Heart left ventricle (tissue), 16 donors: ENCODE results near the gene HMGCLL1. TPM values are rescaled to one million over a fixed set of nuclear protein-coding genes. Genes with fewer than 3 reads are reported as not detected.

Source experiments
- ATAC-seq, 4 donors: fragments of 200-7000 bp; cut with Tn5 transposase; one replicate each; pipeline ENCODE4 v1.9.1; 2020 to 2022; ENCODE audit warnings: moderate library complexity in 4 of 4, mild to moderate bottlenecking in 3 of 4, moderate number of reproducible peaks in 1 of 4
- DNase-seq, 5 donors: peaks; one replicate each; pipeline ENCODE4 v3.0.0-alpha.2; 2020
- H3K27ac ChIP-seq, 12 donors: fragments of 200-600 bp; sonication (generic) in 4 of 12; one replicate each; pipeline versions ENCODE4 v1.5.0 to v1.8.0; 2016 to 2022; ENCODE audit warnings: mild to moderate bottlenecking in 2 of 12
- H3K27me3 ChIP-seq, 9 donors: fragments of 200-600 bp; sonication (generic) in 2 of 9; one replicate each; pipeline versions ENCODE4 v1.5.1 to v1.8.0; 2016 to 2022; ENCODE audit warnings: mild to moderate bottlenecking in 3 of 9
- H3K36me3 ChIP-seq, 9 donors: fragments of 200-600 bp; sonication (generic) in 2 of 9; one replicate each; pipeline versions ENCODE4 v1.5.0 to v1.8.0; 2018 to 2022; ENCODE audit warnings: mild to moderate bottlenecking in 2 of 9
- H3K4me1 ChIP-seq, 12 donors: fragments of 200-600 bp; sonication (generic) in 4 of 12; one replicate each; pipeline versions ENCODE4 v1.5.0 to v1.8.0; 2016 to 2022; ENCODE audit warnings: mild to moderate bottlenecking in 3 of 12
- H3K4me3 ChIP-seq, 12 donors: fragments of 200-600 bp; sonication (generic) in 4 of 12; one replicate each; pipeline versions ENCODE4 v1.5.0 to v1.8.0; 2017 to 2022; ENCODE audit warnings: mild to moderate bottlenecking in 9 of 12, moderate library complexity in 4 of 12
- H3K9me3 ChIP-seq, 12 donors: fragments of 200-600 bp; sonication (generic) in 4 of 12; one replicate each; pipeline versions ENCODE4 v1.5.0 to v1.8.0; 2016 to 2022; ENCODE audit warnings: mild to moderate bottlenecking in 1 of 12
- CTCF ChIP-seq, 12 donors: fragments of 200-600 bp; sonication (generic) in 4 of 12; IDR thresholded peaks; one replicate each; pipeline versions ENCODE4 v1.5.0 to v1.8.0; 2018 to 2022; ENCODE audit warnings: antibody characterized with exemption in 12 of 12, mild to moderate bottlenecking in 5 of 12
- POLR2A ChIP-seq, 2 donors: fragments of 450-650 bp; IDR thresholded peaks; one replicate each; pipeline ENCODE4 v1.6.1; 2017; ENCODE audit warnings: antibody characterized with exemption in 2 of 2, mild to moderate bottlenecking in 2 of 2, moderate library complexity in 2 of 2
- WGBS, 4 donors: extraction: QIAGEN DNeasy Blood & Tissue Kit in 2 of 4; methylation state at CpG; one replicate each; pipeline versions ENCODE4 v1.1.5 to v1.1.7; 2013 to 2018; 5-methylcytosine and 5-hydroxymethylcytosine counted together
- intact Hi-C, 10 donors: fragments of 100-400 bp; cut with DNase I; formaldehyde crosslinking; loops; one replicate each; pipeline versions ENCODE4 v1.11.1 to v1.14.2; 2022
- polyA plus RNA-seq, 2 donors: library from polyadenylated mRNA; stranded (reverse); fragments of 200-250 nt; gene quantifications; one replicate each; pipeline ENCODE4 v1.2.3, GENCODE V29; 2013
- total RNA-seq, 9 donors: library from RNA; depleted of rRNA in 2 of 9; stranded (reverse); fragments of >200 nt in 2 of 9; fragmentation: NEBNext Ultra II Directional in 3 of 9; extraction: Animal tissue kit (Norgen Biotek cat#: 25700) in 3 of 9; gene quantifications; one replicate each; pipeline versions ENCODE4 v1.1.0 to v1.2.4, GENCODE V29; 2016 to 2023
- donor health status: ischemic (EF 13 %, LVEDD 7.1; RV severe dilation, severe dysfunction).
- donor health status: healthy with polysubstance abuse.
- donor health status: DM: no; HTN: yes; CAD: no.
- donor health status: DM: no; HTN: no; CAD: no.
- donor health status: ischemic (EF 25% LVEDD 6.9; RV normal size, moderate dysfunction).
- donor health status: ischemic (EF 25% LVEDD 5.7; RV mildly dilated, moderate dysfunction).
- donor health status: healthy.
- donor health status: DM: yes; HTN: yes; CAD: no.
- donor health status: ischemic (EF 35%, LVEDD 5.7; RV mildly dilated, moderate dysfunction).
- donor health status: nonischemic (EF 11% LVEDD 7.7; RV severe dilation, severe dysfunction).
- donor health status: DM: yes; HTN: yes; CAD: no.
- donor health status: PGD.
- donor health status: ischemic (EF 29% LVEDD 5.4; RV normal size, mild dysfunction).
- donor health status: nonischemic (EF 23%, LVEDD 6.1; RV moderate dilation, normal function).

HMGCLL1 gene
- total and polyA plus RNA-seq, 11 donors = 0.38 to 1.6 (median 0.85) TPM

- intact Hi-C loops = no loop called here
- no peak for DNase-seq
- Histone ChIP-seq H3K27me3 (no peaks in the 10 kb centered on the region), H3K36me3 (no peaks in the 10 kb centered on the region), H3K4me3 (no peak overlapping the region), H3K27ac (no peak overlapping the region), H3K4me1 (peaks cover 0 to 2% (median 0%) of the 10 kb centered on the region in 12 donors), H3K9me3 (peaks cover 0 to 5% (median 0%) of the 10 kb centered on the region in 12 donors)
- WGBS, 4 donors = 83 to 91% (median 88%) methylated on average over 3 of the region's 3 CpGs
- no peak for TF ChIP-seq CTCF (IDR thresholded peaks at IDR 0.05)
- TF ChIP-seq POLR2A (IDR thresholded peaks at IDR 0.05) = no peak
- ATAC-seq = no peak
Measured at GRCh38 chr6:55474382-55474781, 104.6 kb downstream of the HMGCLL1 start.

- no peak for DNase-seq
- intact Hi-C loops = no loop called here
- H3K27me3 ChIP-seq = no peaks in the 10 kb centered on the region
- H3K27ac ChIP-seq = no peak overlapping the region
- ATAC-seq = no peak
- H3K36me3 ChIP-seq = no peaks in the 10 kb centered on the region
- H3K9me3 ChIP-seq = peaks cover 0 to 5% (median 0%) of the 10 kb centered on the region in 12 donors
- no peak for TF ChIP-seq CTCF (IDR thresholded peaks at IDR 0.05)
- no peak for TF ChIP-seq POLR2A (IDR thresholded peaks at IDR 0.05)
- WGBS, 4 donors = 86 to 95% (median 95%) methylated on average over 1 of the region's 1 CpG
- no peak overlapping the region for H3K4me3 ChIP-seq
- H3K4me1 ChIP-seq = peaks cover 0 to 2% (median 0%) of the 10 kb centered on the region in 12 donors
Measured at GRCh38 chr6:55473722-55474121, 105.3 kb downstream of the HMGCLL1 start.

- Histone ChIP-seq H3K27ac (peak overlapping the region in 7 of 12 donors; percentile 15 to 48 (median 24)), H3K9me3 (peaks cover 0 to 5% (median 0%) of the 10 kb centered on the region in 12 donors), H3K4me3 (no peak overlapping the region), H3K27me3 (no peaks in the 10 kb centered on the region), H3K4me1 (peaks cover 0 to 2% (median 0%) of the 10 kb centered on the region in 12 donors), H3K36me3 (no peaks in the 10 kb centered on the region)
- 53 to 70% (median 55%) methylated on average over 5 of the region's 5 CpGs for WGBS, 4 donors
- intact Hi-C loops = no loop called here
- peak in 2 of 4 donors; percentile 24 to 46 for ATAC-seq
- DNase-seq = peak in 2 of 5 donors; percentile 8 to 27
- TF ChIP-seq CTCF (IDR thresholded peaks at IDR 0.05) (no peak), POLR2A (IDR thresholded peaks at IDR 0.05) (no peak)
Measured at GRCh38 chr6:55469951-55470366, 109.0 kb downstream of the HMGCLL1 start.

- no peaks in the 10 kb centered on the region for H3K9me3 ChIP-seq
- no peak for TF ChIP-seq POLR2A (IDR thresholded peaks at IDR 0.05)
- ATAC-seq (no peak), DNase-seq (no peak)
- H3K27ac ChIP-seq = no peak overlapping the region
- no peaks in the 10 kb centered on the region for H3K27me3 ChIP-seq
- H3K36me3 ChIP-seq = no peaks in the 10 kb centered on the region
- intact Hi-C loops = loop anchor here in 1 of 10 donors (10.0 kb wide), 1 partner anchor 119 kb away; the partner anchor contains the start of gene HMGCLL1
- H3K4me3 ChIP-seq = no peak overlapping the region
- 85 to 92% (median 89%) methylated on average over 3 of the region's 3 CpGs for WGBS, 4 donors
- no peaks in the 10 kb centered on the region for H3K4me1 ChIP-seq
Measured at GRCh38 chr6:55456016-55456415, 123.0 kb downstream of the HMGCLL1 start.

GRCh38 chr6:55450005-55450404 is 129.0 kb downstream of the HMGCLL1 start:
- TF ChIP-seq CTCF (IDR thresholded peaks at IDR 0.05) (no peak), POLR2A (IDR thresholded peaks at IDR 0.05) (no peak)
- intact Hi-C loops = loop anchor here in 1 of 10 donors (10.0 kb wide), 1 partner anchor 125 kb away; the partner anchor contains the start of gene HMGCLL1
- Histone ChIP-seq H3K4me3 (no peak overlapping the region), H3K9me3 (no peaks in the 10 kb centered on the region), H3K4me1 (peaks cover 0 to 12% (median 0%) of the 10 kb centered on the region in 12 donors), H3K36me3 (no peaks in the 10 kb centered on the region), H3K27me3 (no peaks in the 10 kb centered on the region), H3K27ac (peak overlapping the region in 6 of 12 donors; percentile 17 to 66 (median 38))
- DNase-seq = no peak
- WGBS, 4 donors = 25 to 48% (median 36%) methylated on average over 2 of the region's 2 CpGs
- peak in 2 of 4 donors; percentile 38 to 48 for ATAC-seq
